Muscle layer of colon (tissue), 2 donors: ENCODE measurements around the gene TESPA1.

Source experiments
- H3K27ac ChIP-seq: one replicate; pipeline ENCODE4 v1.7.0; 2013; ENCODE audit warnings: low read depth, mild to moderate bottlenecking, low read length, moderate library complexity
- H3K27me3 ChIP-seq, 2 donors: one replicate each; pipeline ENCODE4 v1.7.0; 2013; ENCODE audit warnings: low read length in 2 of 2, mild to moderate bottlenecking in 2 of 2; ENCODE audit not compliant: insufficient read depth in 2 of 2, control insufficient read depth in 1 of 2
- H3K36me3 ChIP-seq: one replicate; pipeline ENCODE4 v1.7.0; 2013; ENCODE audit warnings: mild to moderate bottlenecking, low read length; ENCODE audit not compliant: insufficient read depth
- H3K4me1 ChIP-seq: one replicate; pipeline ENCODE4 v1.7.0; 2013; ENCODE audit warnings: mild to moderate bottlenecking, low read length; ENCODE audit not compliant: insufficient read depth
- H3K4me3 ChIP-seq, 2 donors: one replicate each; pipeline ENCODE4 v1.7.0; 2013; ENCODE audit warnings: low read length in 2 of 2, low read depth in 1 of 2, mild to moderate bottlenecking in 1 of 2, moderate library complexity in 1 of 2
- H3K9ac ChIP-seq: one replicate; pipeline ENCODE4 v1.7.0; 2013; ENCODE audit warnings: low read length
- H3K9me3 ChIP-seq: one replicate; pipeline ENCODE4 v1.7.0; 2013; ENCODE audit warnings: mild to moderate bottlenecking, low read length
- donor health status: abdominal sarcoma.
- donor health status: Adenocarcinoma of cecum.

TESPA1 gene

GRCh38 chr12:54980341-54980740, 4.2 kb downstream of the TESPA1 start:
- Histone ChIP-seq H3K4me3 (no peak overlapping the region), H3K9me3 (no peaks in the 10 kb centered on the region)

DNA sequence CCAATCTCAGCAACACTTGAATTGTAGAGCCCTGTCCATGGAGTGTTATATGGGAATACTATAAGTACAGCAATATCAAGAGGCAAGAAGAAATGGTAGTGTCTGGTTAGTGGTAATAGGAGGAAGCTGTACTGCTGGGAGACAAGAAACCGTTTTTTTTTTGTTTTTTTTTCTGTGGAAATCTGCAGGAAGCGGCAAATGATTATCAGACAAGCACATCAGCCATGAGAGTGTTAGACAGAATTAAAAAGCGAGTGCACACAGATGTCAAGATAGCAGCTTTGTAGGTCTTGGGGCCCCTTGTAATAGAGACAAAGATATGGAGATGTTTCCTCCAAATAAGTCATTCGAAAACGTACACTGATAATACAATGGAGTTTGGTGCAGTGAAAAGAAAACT, 6.7 kb downstream of the TESPA1 start:
- no peak overlapping the region for H3K9ac ChIP-seq
- no peaks in the 10 kb centered on the region for H3K4me1 ChIP-seq
- H3K9me3 ChIP-seq, result no peaks in the 10 kb centered on the region
- H3K27ac ChIP-seq, result no peak overlapping the region
- no peaks in the 10 kb centered on the region for H3K36me3 ChIP-seq
- H3K27me3 ChIP-seq, result no peaks in the 10 kb centered on the region
- H3K4me3 ChIP-seq, result no peak overlapping the region

More at GRCh38 chr12:54980341-54980740, 4.2 kb downstream of the TESPA1 start:
- no peaks in the 10 kb centered on the region for H3K27me3 ChIP-seq
- no peak overlapping the region for H3K27ac ChIP-seq
- H3K9ac ChIP-seq, result no peak overlapping the region
- H3K4me1 ChIP-seq, result no peaks in the 10 kb centered on the region
- no peaks in the 10 kb centered on the region for H3K36me3 ChIP-seq

DNA sequence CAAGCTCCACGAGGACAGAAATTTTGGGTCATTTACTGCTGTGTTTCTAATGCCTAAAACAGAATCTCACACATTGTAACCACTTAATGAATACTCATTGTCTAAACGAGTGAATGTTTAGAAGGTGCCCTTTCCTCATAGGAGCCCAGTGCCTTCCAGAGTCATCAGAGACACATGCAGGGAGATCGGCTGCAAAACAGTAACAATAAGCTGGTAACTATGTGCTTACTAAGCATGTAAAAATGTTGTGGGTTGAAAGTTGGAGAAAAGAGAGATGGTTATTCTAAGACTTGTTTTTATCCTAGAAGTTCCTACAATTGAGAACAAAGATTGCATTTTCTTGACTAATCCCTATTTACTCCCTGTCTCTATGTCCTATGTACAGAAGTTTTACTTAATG, 7.4 kb downstream of the TESPA1 start:
- H3K27ac ChIP-seq, result no peak overlapping the region
- H3K4me3 ChIP-seq, result no peak overlapping the region
- H3K9ac ChIP-seq, result no peak overlapping the region

GRCh38 chr12:54975875-54976274, 8.7 kb downstream of the TESPA1 start:
- Histone ChIP-seq H3K36me3 (no peaks in the 10 kb centered on the region), H3K4me3 (no peak overlapping the region), H3K4me1 (no peaks in the 10 kb centered on the region), H3K9me3 (no peaks in the 10 kb centered on the region), H3K9ac (no peak overlapping the region), H3K27ac (no peak overlapping the region), H3K27me3 (no peaks in the 10 kb centered on the region)

More for the DNA sequence above, 7.4 kb downstream of the TESPA1 start:
- H3K4me1 ChIP-seq, result no peaks in the 10 kb centered on the region
- no peaks in the 10 kb centered on the region for H3K9me3 ChIP-seq
- H3K36me3 ChIP-seq, result no peaks in the 10 kb centered on the region
- no peaks in the 10 kb centered on the region for H3K27me3 ChIP-seq

- no peaks in the 10 kb centered on the region for H3K9me3 ChIP-seq
- no peak overlapping the region for H3K4me3 ChIP-seq
- H3K27me3 ChIP-seq, result no peaks in the 10 kb centered on the region
- H3K36me3 ChIP-seq, result no peaks in the 10 kb centered on the region
- H3K27ac ChIP-seq, result no peak overlapping the region
- H3K9ac ChIP-seq, result no peak overlapping the region
- H3K4me1 ChIP-seq, result no peaks in the 10 kb centered on the region
These were observed 9.3 kb downstream of the TESPA1 start for GRCh38 chr12:54975272-54975671.

DNA sequence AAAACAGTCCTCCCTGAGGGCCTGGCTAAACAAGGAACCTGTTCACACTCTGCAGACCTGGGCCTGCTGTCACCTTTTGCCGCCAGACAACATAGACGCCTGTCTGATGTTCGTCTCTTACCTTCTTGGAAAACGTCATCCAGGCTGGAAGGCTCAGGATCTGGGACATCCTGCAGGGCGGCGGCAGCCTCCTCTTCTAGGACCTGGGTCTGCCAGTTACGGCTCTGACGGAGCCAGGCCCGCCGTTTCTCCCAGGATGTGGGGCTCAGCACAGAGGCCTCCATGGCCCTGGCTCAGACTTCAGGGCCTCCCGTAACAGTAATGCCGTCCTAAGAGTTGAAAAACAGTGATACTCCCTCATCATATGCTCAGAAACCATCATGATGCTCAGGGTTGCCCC, 10.3 kb downstream of the TESPA1 start:
- Histone ChIP-seq H3K27me3 (no peaks in the 10 kb centered on the region), H3K36me3 (no peaks in the 10 kb centered on the region), H3K27ac (no peak overlapping the region), H3K9me3 (no peaks in the 10 kb centered on the region), H3K9ac (no peak overlapping the region), H3K4me3 (no peak overlapping the region), H3K4me1 (no peaks in the 10 kb centered on the region)

DNA sequence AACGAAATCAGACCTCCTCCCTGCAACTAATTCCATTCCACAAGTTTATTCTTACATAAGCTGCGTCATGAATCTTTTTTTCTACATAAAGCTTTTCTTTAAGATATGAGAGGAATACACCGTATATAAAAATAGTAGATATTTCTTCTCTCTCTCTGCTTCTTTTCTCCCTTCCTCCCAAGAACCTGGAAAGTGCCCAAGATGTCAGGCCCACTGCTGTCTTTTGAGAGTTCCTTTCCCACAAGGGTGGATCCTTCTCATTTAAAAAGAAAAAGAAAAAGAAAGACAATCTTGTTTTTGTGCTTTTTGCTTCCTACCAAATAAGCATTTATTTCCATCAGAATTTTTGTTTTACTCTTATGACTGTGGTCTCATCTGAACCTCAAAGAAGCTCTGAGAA, 11.0 kb downstream of the TESPA1 start:
- no peak overlapping the region for H3K9ac ChIP-seq
- H3K4me1 ChIP-seq, result no peaks in the 10 kb centered on the region
- no peak overlapping the region for H3K4me3 ChIP-seq
- H3K36me3 ChIP-seq, result no peaks in the 10 kb centered on the region
- H3K27ac ChIP-seq, result no peak overlapping the region
- no peaks in the 10 kb centered on the region for H3K9me3 ChIP-seq
- H3K27me3 ChIP-seq, result no peaks in the 10 kb centered on the region

GRCh38 chr12:54970741-54971140, 13.8 kb downstream of the TESPA1 start:
- Histone ChIP-seq H3K4me1 (no peaks in the 10 kb centered on the region), H3K27ac (no peak overlapping the region), H3K27me3 (no peaks in the 10 kb centered on the region), H3K9me3 (no peaks in the 10 kb centered on the region), H3K4me3 (no peak overlapping the region), H3K36me3 (no peaks in the 10 kb centered on the region), H3K9ac (no peak overlapping the region)

- H3K9ac ChIP-seq, result no peak overlapping the region
- no peak overlapping the region for H3K4me3 ChIP-seq
- H3K36me3 ChIP-seq, result no peaks in the 10 kb centered on the region
- H3K27ac ChIP-seq, result no peak overlapping the region
- H3K4me1 ChIP-seq, result no peaks in the 10 kb centered on the region
- H3K9me3 ChIP-seq, result no peaks in the 10 kb centered on the region
- H3K27me3 ChIP-seq, result no peaks in the 10 kb centered on the region
These were observed 16.3 kb downstream of the TESPA1 start for GRCh38 chr12:54968181-54968730.

- Histone ChIP-seq H3K36me3 (no peaks in the 10 kb centered on the region), H3K4me3 (no peak overlapping the region), H3K27me3 (no peaks in the 10 kb centered on the region), H3K27ac (no peak overlapping the region), H3K9ac (no peak overlapping the region), H3K4me1 (no peaks in the 10 kb centered on the region), H3K9me3 (no peaks in the 10 kb centered on the region)
These were observed 17.1 kb downstream of the TESPA1 start for GRCh38 chr12:54967461-54967860.

- H3K9me3 ChIP-seq, result no peaks in the 10 kb centered on the region
- no peak overlapping the region for H3K4me3 ChIP-seq
- H3K27me3 ChIP-seq, result no peaks in the 10 kb centered on the region
- H3K9ac ChIP-seq, result no peak overlapping the region
- H3K36me3 ChIP-seq, result no peaks in the 10 kb centered on the region
- H3K4me1 ChIP-seq, result no peaks in the 10 kb centered on the region
- H3K27ac ChIP-seq, result no peak overlapping the region
These were observed 23.4 kb downstream of the TESPA1 start for GRCh38 chr12:54961190-54961589.

GRCh38 chr12:54959291-54960018, 25.1 kb downstream of the TESPA1 start:
- Histone ChIP-seq H3K9ac (no peak overlapping the region), H3K27ac (no peak overlapping the region), H3K27me3 (no peaks in the 10 kb centered on the region), H3K4me3 (no peak overlapping the region), H3K9me3 (no peaks in the 10 kb centered on the region), H3K36me3 (no peaks in the 10 kb centered on the region), H3K4me1 (no peaks in the 10 kb centered on the region)
